SH-SY5Y (cell line): ENCODE results near the gene BMAL2.

Experiments used
- GATA2 ChIP-seq: IDR thresholded peaks from 2 replicates; pipeline ENCODE4 v1.6.1; 2011; ENCODE audit warnings: mild to moderate bottlenecking, low read depth, low read length
- GATA3 ChIP-seq: IDR thresholded peaks from 2 replicates; pipeline ENCODE4 v1.6.1; 2011; ENCODE audit warnings: low read depth, mild to moderate bottlenecking, low read length, moderate library complexity

DNA sequence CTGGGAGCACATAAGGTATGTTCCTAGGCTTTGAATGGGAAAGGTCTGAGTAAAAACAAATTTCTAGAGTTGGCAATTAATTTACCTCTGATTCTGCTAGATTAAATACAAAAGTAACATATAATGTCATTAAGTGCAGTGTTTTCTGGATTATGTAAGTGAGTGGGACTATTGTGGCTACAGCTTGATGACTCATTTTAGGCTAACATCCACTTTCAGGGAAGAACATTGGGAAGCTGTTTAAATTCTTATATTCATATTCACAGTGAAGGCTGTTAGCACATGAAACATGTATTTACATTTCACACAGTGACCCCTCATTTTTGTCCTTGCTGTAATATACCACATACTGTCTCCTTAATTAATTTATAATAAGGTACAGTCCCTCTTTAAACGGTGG is 13.2 kb upstream of the BMAL2 start:
- TF ChIP-seq GATA2 (no peak), GATA3 (no peak)
